Esophagus squamous epithelium (tissue), 4 donors: ENCODE measurements around the gene PLD3.

ENCODE experiments used
- POLR2A ChIP-seq, 4 donors: fragments of 450-650 bp; IDR thresholded peaks; one replicate each; pipeline ENCODE4 v1.6.1; 2017; ENCODE audit warnings: antibody characterized with exemption in 4 of 4, mild to moderate bottlenecking in 4 of 4, moderate library complexity in 3 of 4
- TF ChIP-seq, protein P1 (sequence below), 6 experiments: fragments of 450-650 bp in 4 of 6; fragments of 200-600 bp in 2 of 6; sonication (generic) in 2 of 6; IDR thresholded peaks; one replicate each; pipeline ENCODE4 v1.5.1; 2016 to 2019; ENCODE audit warnings: antibody characterized with exemption in 6 of 6, mild to moderate bottlenecking in 4 of 6, moderate library complexity in 4 of 6

DNA sequence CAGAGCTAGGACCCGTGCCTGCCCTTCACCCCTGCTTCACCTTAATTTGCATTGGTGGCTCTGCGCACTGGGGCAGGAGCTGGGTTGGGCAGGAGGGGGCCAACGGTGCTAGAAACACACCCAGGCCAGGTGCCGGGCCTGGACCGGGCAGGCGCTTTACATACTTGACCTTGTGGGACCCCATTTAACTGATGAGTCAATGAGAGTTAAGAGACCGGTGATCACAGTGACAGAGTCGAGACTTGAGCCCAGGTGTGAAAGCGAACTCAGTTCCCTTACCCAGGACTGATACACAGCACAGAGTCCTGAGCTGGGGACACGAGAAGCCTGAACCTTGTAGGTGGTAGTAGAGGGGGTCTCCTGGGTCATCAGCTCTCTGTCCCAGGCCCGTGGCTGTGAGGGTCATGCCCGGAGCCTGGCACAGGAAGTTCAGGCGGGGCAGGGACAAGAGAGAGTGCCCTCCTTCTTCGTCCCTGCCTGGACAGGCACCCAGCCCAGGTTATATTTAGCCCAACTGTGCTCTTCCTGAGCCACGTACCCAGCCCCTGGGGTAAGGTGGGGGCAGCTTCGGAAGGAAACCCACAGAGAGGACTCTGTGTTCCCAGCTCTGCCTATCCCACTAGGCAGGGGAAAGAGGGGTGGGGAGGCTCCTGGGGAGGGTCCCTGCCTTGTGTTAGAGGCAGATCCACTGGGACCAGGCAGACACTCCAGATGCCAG, 62.8 kb downstream of the PLD3 start:
- no peak for TF ChIP-seq POLR2A (IDR thresholded peaks at IDR 0.05)
- TF ChIP-seq, protein P1, sequence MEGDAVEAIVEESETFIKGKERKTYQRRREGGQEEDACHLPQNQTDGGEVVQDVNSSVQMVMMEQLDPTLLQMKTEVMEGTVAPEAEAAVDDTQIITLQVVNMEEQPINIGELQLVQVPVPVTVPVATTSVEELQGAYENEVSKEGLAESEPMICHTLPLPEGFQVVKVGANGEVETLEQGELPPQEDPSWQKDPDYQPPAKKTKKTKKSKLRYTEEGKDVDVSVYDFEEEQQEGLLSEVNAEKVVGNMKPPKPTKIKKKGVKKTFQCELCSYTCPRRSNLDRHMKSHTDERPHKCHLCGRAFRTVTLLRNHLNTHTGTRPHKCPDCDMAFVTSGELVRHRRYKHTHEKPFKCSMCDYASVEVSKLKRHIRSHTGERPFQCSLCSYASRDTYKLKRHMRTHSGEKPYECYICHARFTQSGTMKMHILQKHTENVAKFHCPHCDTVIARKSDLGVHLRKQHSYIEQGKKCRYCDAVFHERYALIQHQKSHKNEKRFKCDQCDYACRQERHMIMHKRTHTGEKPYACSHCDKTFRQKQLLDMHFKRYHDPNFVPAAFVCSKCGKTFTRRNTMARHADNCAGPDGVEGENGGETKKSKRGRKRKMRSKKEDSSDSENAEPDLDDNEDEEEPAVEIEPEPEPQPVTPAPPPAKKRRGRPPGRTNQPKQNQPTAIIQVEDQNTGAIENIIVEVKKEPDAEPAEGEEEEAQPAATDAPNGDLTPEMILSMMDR (IDR thresholded peaks at IDR 0.05) = no peak
